Activated T-cell treated with anti-CD3 and anti-CD28 coated beads for 4 hours (primary cell): ENCODE data around the gene RAMP2.
"Not testable (repeated sequence)": the region's sequence is repeated elsewhere in the genome, so short reads cannot be mapped to it uniquely, and the experiment has no call there.

Experiments
- DNase-seq: peaks from one replicate; pipeline ENCODE4 v3.0.0-alpha.2; 2020

Gene RAMP2, protein sequence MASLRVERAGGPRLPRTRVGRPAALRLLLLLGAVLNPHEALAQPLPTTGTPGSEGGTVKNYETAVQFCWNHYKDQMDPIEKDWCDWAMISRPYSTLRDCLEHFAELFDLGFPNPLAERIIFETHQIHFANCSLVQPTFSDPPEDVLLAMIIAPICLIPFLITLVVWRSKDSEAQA

DNA sequence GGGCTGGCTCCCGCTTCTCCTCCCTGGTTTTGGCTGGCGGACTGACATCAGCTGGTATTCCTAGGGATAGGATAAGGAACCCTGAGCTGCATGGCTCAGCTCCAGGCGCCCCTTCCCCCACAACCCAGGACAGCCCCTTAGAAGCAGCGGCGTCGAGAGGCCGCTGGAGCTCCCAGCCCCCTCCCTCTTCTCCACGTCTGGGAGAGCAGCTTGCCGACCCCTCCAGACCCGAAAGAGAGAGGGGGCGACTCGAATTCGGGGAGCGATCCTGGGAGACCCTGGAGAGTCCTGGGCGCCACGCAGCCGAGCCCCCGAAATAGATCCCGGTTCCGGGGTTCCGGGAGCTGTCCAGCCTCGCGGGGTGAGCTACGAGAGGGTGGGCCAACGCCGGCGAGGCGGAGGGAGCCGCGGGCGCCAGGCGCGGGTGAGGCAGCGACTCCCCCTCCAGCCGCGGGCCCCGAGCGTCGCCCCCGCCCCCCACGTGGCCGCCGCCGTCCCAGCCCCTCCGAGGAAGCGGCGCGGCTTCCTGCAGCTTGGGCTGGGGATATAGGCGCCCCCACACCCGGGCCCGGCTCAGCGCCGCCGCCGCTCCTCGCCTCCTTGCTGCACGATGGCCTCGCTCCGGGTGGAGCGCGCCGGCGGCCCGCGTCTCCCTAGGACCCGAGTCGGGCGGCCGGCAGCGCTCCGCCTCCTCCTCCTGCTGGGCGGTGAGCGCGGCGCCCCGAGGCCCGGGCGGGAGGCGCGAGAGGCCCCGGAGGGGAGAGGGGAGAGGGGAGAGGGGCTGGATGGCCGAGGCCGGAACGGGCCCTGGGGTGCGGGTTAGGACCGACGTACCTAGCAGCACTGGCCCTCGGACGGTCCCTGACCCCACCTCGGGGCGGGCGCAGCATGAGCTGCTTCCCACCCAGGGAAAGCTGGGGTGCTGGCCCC lies at the start of gene RAMP2:
Gene RAMP2 (plus strand): TSS at position 576 of the 930 bp plus-strand sequence. CDS start 35 bp downstream, at position 611.
- DNase-seq: no peak

DNA sequence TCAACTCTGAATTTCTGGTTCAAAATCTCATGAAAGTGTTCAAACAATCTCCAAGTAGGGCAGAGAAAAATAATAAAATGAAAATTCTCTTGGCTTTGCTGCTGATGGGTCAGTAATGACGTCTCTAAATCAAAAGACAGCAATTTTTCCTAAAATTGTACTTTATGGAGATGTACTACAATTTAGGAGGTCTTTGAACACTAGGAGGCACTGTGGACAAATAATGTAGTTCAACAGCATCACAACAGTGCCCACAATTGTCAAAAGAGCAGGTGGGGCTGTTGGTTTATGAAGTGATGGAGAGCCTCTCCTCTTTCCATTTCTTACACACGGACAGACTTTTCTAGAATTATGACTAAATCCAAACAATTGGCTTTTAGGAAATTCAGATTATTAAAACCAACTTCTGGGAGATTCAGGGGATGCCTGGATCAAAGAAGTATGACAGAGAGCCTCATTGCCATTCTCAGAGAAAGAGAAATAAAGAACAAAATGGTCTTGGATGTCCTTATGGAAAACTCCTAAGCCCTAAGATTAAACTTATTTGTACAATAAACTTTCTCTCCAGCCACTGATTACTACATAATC lies 39.9 kb upstream of the RAMP2 start:
- DNase-seq: peak; percentile 27

DNA sequence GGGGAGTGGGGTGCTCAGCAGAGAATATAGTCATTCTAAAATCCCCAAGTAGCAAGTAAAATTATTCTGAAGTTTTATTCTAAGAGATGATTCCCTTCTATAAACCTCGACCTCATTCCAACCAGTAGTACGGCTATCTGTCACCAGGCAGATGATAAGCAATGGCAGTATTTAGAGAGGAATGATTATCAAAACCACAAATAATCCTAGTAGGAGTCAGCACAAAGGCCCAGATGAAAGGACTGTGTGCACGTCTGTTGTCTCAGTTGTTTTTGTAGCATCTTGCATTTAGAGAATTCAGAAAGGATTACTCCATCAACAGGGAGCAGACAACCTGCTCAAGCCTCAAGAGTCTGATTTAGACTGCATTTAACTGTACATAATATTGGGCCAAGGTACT lies 37.4 kb upstream of the RAMP2 start:
- no peak for DNase-seq

DNA sequence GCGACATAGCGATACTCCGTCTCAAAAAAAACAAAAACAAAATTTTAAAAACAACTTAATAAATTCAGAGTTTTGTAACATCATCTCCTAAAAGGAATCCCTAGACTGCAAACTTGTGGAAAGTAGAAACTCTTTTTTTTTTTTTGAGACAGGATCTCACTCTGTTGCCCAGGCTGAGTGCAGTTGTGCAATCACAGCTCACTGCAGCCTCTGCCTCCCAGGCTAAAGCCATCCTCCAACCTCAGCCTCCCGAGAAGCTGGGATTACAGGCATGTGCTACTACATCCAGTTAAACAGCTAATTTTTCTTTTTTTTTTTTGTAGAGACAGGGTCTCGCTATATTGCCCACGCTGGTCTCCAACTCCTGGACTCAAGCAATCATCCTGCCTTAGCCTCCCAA lies 35.9 kb upstream of the RAMP2 start:
- DNase-seq: no peak

DNA sequence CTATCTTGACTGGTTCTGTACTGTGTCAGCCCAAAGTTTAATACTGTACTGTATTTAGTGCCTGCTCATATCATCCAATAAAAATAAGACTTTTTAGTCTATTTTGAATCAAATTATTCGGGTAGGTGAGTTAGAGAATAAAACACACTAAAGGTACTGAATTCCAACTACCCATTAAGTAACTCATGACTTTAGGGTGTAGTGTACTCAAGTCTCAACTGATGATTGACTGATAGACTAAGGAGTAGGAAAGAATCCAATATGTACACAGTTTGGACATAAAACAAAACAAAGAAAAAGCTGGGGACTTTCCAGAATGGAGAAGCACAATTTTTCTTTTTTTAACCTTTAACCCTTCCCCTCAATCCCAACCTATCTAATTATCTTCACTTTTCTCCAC lies 20.3 kb upstream of the RAMP2 start:
- DNase-seq: no peak

DNA sequence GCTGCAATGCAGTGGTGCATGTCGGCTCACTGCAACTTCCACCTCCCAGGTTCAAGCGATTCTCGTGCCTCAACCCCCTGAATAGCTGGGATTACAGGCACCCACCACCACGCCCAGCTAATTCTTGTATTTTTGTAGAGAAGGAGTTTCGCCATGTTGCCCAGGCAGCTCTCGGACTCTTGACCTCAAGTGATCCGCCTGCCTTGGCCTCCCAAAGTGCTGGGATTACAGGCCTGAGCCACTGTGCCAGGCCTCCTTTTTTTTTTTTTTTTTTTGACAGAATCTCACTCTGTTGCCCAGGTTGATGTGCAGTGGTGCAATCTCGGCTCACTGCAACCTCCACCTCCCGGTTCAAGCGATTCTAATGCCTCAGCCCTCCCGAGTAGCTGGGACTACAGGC lies 18.1 kb upstream of the RAMP2 start:
- DNase-seq: not testable (repeated sequence)

DNA sequence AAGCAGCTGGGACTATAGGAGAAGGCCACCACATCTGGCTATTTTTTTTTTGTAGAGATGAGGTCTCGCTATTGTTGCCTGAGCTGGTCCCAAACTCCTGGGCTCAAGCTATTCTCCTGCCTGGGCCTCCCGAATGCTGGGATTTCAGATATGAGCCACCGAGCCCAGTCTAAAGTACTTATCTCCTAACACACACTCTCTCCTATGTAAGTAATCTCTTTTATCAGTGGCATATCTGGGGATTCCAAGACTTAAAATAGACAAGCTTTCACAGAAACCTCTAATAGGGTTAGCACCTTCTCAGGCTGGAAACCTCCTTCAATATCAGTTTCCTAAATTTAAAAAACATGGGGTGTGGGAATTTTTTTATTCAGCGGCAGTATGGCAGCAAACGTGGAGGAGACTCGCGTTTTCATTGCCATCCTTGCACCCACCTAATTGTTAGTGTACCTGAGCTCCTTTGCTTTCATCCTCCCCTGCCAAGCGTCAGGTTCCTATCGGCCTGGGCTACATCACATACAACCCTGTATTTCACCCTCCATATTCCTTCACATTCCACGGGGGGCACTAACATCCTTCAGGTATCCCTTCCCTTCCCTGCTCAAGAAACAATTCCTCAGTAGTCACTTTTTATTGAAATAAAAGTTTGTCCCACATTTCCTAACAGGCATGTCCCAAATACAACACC lies 17.3 kb upstream of the RAMP2 start:
- no peak for DNase-seq

DNA sequence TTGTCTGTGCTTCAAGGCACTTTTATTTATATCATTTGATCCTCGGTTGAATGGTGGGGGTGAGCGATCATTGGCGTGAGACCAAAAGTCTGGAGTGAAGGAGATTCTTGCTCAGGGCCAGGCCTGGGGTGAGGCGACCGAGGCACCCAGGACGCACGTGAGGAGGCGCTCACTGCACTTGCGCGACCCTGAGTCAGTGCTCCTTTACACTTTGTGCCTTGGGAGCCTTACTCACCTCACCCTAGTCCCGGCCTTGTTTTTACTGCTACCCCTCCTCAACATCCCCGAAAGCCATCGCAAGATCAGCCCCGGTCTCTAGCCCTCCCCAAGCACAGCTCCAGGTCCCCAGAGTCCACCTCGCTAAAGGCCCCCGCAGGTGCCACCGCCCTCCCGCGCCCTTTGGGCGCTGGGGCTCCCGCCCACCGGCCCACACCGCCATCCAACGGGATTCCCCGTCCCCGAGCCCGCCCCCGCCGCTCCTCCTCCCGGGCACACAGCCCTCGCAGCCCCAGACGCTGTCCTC lies 16.7 kb upstream of the RAMP2 start:
- DNase-seq: peak; percentile 46

DNA sequence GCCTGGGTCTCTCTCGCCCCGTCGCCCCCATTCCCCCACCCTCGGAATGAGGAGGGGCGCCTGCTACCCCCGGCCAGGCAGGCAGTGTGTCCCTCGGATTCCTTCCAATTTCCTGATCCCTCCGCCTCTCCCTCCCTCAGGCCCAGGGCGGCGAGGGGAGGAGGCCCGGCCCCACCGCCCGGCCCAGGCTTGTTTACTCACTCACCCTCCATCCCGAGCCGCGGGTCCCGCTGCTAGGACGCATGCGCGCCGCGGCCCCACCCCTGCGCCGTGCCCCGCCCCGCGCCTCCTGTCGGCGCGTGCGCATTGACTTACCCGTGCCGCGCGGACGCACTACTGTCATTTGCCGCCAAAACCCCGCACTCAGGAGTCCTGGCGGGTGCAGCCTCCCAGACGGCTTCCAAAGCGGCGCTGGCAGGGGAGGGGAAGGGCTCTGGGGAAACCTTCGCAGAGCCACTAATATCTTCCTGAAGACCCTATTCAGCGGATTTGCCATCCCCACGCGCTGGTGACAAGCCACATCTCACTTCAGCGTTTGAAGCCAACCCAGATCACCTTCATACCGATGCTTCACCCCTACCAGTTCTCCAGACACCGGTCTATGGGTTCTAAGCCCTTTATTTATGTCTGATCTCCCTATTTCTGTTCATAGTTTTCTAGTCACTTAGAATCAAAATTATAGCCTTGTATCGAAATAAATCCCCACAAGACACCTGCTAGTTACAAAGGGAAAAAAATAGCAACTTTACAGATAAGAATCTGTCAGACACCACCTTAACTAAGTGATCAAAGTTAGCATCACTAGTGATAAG lies 16.0 kb upstream of the RAMP2 start, which contains the start of gene EZH1:
Gene EZH1 (minus strand): TSS at position 235 of the 812 bp plus-strand sequence. CDS start 16,099 bp downstream, outside the sequence.
- peak; percentile 87 for DNase-seq

DNA sequence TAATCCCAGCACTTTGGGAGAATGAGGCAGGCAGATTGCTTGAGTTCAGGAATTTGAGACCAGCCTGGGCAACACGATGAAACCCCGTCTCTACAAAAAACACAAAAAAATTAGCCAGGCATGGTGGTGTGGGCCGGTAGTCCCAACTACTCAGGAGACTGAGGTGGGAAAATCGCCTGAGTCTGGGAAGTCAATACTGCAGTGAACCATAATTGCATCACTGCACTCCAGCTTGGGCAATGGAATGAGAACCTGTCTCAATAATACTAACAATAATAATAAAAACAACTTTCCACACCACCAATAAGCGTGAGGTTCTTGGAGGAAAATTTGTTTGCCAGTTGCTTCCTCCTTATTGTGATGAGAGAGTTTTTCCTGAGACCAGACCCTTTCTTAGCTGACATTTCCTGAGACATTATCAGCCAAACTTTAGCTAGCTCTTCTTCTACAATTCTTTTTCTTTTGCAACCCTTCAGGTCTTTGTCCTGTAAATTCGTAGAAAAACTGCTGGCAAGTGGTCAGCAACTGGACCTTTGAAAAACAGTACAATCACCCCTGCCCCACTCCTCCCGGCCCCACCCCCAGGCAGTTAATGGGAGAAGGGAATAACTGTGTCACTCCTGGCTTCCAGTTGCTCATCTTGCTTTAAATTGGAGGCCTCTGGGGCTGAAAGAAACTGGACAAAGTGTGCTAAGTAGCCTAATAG lies 12.7 kb upstream of the RAMP2 start:
- DNase-seq: no peak

DNA sequence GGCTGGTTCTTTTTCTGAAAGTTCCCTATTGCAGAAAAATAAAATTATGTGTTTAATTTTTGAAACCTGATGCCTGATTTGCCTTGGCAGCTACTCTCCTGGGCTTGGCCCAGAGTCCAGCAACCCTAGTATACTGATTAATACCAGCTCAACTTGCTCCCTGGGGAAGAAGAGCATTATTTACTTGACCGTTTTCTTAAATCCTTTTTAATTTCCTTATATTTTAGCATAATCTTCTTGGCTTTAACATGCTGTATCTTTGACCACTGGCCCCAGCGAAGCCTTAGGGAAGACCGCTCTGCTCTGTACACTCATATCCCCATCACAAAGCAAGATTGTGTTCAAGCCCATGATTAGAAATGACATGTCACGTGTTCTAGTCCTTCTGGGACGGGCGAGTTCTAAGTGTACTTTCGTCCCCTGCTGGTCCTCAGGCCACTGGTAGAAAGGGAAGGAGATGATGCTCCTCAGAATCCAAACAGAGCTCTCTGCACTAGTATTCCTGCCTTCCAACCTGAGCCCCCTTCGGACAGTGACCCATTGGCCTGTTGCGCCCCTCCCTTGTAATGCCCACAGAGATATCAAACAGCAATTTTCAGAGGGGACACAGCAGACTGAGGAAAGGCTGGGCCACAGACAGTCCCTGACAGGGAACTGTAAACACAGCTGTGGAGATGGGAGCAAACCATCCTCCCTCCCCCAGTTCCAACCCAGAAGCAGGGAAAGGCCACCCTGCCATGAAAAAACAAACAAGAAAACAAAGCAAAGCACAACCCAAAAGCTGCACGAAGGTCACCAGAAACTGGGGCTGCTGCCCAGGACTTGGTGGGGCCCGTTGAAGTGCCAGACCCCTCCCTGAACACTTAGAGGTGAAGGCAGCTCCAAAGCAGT lies 11.9 kb upstream of the RAMP2 start:
- no peak for DNase-seq

DNA sequence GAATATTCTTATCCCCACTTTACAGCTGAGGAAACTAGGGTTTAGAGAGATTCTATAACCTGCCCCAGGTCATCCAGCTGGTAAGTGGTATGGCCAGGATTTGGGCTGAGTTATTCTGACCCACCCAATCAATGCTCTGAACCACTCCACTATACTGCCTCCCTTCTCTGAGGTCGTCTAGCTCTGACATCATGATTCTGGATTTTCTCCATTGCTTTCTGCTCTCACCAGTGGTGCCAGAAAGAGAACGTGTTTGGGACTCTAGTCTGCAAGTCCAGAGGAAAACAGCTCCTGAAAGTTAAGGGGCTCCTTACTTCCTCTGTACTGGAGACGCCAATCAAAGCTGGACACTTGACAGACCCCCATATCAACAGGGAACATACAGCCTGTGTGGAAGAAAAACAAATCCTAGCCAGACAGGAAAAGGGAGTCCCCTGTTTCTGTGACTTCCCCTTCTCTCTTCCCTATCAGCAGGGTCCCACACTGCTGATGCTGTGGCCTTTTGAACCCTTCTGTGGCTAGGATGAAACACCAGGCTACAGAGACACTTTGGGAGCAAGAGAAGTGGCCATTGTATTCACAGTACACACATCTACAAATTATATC lies 10.2 kb upstream of the RAMP2 start:
- no peak for DNase-seq

DNA sequence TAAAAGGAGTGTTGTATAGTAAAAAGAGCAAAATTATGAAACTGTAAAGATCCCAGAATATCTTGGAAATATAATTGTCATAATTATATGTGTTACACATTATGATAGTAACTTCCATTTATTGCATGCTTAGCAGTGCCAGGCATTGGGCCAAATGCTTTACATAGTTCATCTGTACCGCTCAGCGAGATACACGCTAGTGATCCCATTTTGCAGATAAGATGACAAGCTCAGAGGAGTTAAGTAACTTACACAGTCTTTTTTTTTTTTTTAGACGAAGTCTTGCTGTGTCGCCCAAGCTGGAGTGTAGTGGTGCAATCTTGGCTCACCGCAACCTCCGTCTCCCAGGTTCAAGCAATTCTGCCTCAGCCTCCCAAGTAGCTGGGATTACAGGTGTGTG lies 9.4 kb upstream of the RAMP2 start:
- no peak for DNase-seq

DNA sequence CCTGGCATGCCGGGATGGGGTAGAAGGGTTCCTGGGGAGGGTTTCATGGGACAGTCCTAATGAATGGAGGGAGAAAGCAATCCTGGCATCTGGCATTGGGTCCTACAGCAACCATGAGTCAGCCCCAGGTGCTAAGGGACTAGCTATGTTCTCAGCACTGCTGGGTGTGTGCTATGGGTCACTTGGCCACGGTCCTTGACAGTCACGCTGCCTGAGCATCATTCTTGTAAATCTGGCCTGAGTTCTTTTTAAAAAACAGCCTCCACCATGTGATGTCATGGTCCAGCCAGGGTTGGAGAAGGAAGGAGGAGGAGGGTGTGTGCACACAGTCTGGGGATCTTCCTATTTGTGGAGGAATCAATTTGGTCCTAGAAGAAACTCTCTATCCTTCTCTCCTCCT lies 6.2 kb upstream of the RAMP2 start:
- no peak for DNase-seq

DNA sequence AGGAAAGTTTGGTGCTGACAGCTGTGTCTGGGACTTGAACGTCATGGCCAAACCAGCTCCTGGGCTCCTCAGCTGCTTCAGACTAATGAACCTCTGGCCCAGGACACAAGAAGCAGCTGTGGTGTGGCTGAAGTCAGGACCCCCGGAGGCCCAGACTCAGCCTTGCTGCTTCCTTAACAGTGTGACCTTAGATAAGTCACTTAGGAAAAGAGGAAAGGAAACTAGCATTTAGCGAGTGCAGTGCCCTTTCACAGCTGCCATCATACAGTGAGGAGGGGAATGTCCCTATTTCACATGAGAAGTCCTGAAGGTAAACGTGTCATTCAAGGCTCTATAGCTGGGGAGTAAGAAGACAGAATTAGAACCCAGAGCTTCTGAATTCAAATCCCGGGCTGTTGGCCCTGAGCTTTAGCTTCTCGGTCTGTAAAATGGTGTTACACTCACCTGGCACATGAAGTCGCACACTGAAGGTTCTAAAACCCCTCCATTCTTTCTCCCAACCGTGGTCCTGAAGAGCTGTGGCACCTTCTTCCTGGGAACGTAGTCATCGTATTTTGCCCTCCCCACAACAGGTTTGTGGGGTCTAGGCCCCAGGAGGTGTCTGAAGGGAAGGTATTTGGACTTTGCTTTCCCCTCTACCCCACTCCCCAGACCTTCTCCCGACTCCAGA lies 910 bp upstream of the RAMP2 start:
- DNase-seq: no peak

DNA sequence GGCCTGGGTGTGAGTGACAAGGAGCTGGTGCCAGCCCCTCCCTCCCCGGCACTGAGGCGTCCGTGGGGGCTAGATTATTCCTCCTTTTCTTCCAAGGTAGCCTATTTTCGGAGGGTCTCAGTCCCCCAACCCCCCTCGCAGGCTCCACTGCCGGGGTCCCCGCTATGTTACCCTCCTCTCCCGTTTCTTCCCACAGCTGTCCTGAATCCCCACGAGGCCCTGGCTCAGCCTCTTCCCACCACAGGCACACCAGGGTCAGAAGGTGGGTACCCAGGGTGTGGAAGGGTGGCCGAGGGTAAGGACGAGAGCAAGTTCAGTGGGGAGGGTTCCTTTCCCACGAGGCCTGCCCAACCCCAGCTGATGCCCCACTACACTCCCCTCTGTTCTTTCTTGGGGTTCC lies 611 bp downstream of the RAMP2 start:
- DNase-seq: no peak

DNA sequence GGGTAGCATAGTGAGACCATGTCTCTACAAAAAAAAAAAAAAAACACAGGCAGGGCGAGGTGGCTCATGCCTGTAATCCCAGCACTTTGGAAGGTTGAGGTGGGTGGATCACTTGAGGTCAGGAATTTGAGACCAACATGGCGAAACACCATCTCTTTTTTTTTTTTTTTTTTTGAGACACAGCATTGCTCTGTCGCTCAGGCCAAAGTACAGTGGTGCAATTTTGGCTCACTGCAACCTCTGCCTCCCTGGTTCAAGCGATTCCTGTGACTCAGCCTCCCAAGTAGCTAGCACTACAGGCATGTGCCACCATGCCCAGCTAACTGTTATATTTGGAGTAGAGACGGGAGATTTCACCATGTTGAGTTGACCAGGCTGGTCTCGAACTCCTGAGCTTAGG lies 5.1 kb downstream of the RAMP2 start:
- no peak for DNase-seq

DNA sequence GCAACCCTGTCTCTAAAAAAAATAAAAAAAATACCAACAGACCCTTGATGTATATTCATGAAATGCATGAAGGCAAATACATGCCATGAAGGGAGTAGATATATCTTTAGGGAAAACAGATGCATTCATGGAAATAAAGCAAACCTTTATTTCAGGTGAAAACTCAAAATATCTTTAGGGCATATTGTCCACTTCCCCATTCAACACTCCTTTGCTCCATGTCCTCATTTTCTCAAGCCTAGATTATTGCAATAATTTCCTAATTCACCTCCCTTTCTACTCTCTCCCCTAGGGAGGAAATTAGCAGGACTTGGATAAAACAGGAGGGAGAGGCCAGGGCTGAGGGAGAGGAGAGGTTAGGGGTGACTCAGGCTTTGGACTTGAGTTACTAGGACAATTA lies 6.5 kb downstream of the RAMP2 start:
- DNase-seq: no peak

DNA sequence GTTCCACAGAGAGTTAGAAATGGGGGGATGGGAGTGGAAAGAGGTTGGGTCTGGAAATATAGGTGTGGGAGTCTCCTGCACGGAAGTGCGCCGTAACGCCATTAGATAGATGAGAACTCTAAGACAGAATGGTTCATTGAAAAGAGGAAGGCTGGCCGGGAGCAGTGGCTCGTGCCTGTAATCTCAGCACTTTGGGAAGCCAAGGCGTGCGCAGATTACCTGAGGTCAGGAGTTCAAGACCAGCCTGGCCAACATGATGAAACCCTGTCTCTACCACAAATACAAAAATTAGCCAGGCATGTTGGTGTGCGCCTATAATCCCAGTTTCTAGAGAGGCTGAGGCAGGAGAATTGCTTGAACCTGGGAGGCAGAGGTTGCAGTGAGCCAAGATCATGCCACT lies 7.0 kb downstream of the RAMP2 start:
- not testable (repeated sequence) for DNase-seq
